Memory B cell (primary cell): Measurements from ENCODE around the gene CPNE5.
A peak's percentile ranks its signal among the peaks of the same experiment; 100 is the strongest.
"Not testable (repeated sequence)": the region's sequence is repeated elsewhere in the genome, so short reads cannot be mapped to it uniquely, and the experiment has no call there.

ENCODE experiments used
- ATAC-seq: fragments of 150-1000 bp; cut with Tn5 transposase; 2 replicates; pipeline ENCODE4 v1.10.0; 2021; ENCODE audit warnings: low read depth, mild to moderate bottlenecking, moderate library complexity
- DNase-seq, 2 donors: peaks; one replicate each; pipeline ENCODE4 v3.0.0; 2022; ENCODE audit warnings: low spot score in 2 of 2
- H3K27ac Mint-ChIP-seq: one replicate; pipeline ENCODE4 v1.8.0; 2022; ENCODE audit warnings: mild to moderate bottlenecking, moderate library complexity, mixed read lengths
- H3K27me3 Mint-ChIP-seq: one replicate; pipeline ENCODE4 v1.8.0; 2022; ENCODE audit warnings: mixed read lengths
- H3K36me3 Mint-ChIP-seq: one replicate; pipeline ENCODE4 v1.8.0; 2022; ENCODE audit warnings: mild to moderate bottlenecking, mixed read lengths
- H3K4me1 Mint-ChIP-seq: one replicate; pipeline ENCODE4 v1.8.0; 2022; ENCODE audit warnings: mixed read lengths
- H3K4me3 Mint-ChIP-seq: one replicate; pipeline ENCODE4 v1.8.0; 2022; ENCODE audit warnings: mild to moderate bottlenecking, moderate library complexity, mixed read lengths
- H3K9me3 Mint-ChIP-seq: one replicate; pipeline ENCODE4 v1.8.0; 2022; ENCODE audit warnings: mixed read lengths

CPNE5 gene

GRCh38 chr6:36730424-36731380, 108.5 kb downstream of the CPNE5 start:
- Mint-ChIP-seq H3K4me3 (no peak overlapping the region), H3K9me3 (no peaks in the 10 kb centered on the region), H3K27ac (peak overlapping the region; percentile 31), H3K4me1 (peaks cover 40% of the 10 kb centered on the region), H3K27me3 (no peaks in the 10 kb centered on the region), H3K36me3 (no peaks in the 10 kb centered on the region)
- no peak for DNase-seq
- ATAC-seq, result no peak

DNA sequence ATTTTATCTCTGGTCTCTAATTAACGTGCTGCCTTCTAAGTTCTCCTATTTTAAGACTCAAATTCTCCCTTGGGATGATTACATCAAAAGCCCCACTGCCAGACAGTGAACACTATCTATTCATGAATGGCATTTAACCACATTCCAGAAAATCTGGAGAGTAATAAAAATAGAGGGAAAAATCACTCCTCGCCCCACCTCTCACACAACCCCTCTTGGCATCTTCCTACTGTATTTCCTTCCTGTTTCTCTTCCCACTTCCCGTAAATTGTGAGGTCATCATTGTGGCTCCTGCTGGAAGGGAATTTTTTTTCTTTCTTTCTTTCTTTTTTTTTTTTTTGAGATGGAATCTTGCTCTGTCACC, 110.1 kb downstream of the CPNE5 start:
- H3K4me1 Mint-ChIP-seq, result peaks cover 45% of the 10 kb centered on the region
- H3K9me3 Mint-ChIP-seq, result no peaks in the 10 kb centered on the region
- H3K4me3 Mint-ChIP-seq, result no peak overlapping the region
- no peaks in the 10 kb centered on the region for H3K27me3 Mint-ChIP-seq
- no peaks in the 10 kb centered on the region for H3K36me3 Mint-ChIP-seq
- DNase-seq (no peak), ATAC-seq (no peak)
- H3K27ac Mint-ChIP-seq, result no peak overlapping the region

GRCh38 chr6:36728289-36729160, 110.7 kb downstream of the CPNE5 start:
- no peak for ATAC-seq
- Mint-ChIP-seq H3K27me3 (no peaks in the 10 kb centered on the region), H3K9me3 (no peaks in the 10 kb centered on the region), H3K27ac (peak overlapping the region; percentile 35), H3K36me3 (no peaks in the 10 kb centered on the region), H3K4me3 (no peak overlapping the region), H3K4me1 (peaks cover 43% of the 10 kb centered on the region)
- no peak for DNase-seq

GRCh38 chr6:36727505-36728021, 111.7 kb downstream of the CPNE5 start:
- no peaks in the 10 kb centered on the region for H3K9me3 Mint-ChIP-seq
- H3K27ac Mint-ChIP-seq, result peak overlapping the region; percentile 35
- H3K36me3 Mint-ChIP-seq, result no peaks in the 10 kb centered on the region
- peaks cover 43% of the 10 kb centered on the region for H3K4me1 Mint-ChIP-seq
- H3K4me3 Mint-ChIP-seq, result no peak overlapping the region
- DNase-seq (no peak), ATAC-seq (peak; percentile 63)
- H3K27me3 Mint-ChIP-seq, result no peaks in the 10 kb centered on the region

DNA sequence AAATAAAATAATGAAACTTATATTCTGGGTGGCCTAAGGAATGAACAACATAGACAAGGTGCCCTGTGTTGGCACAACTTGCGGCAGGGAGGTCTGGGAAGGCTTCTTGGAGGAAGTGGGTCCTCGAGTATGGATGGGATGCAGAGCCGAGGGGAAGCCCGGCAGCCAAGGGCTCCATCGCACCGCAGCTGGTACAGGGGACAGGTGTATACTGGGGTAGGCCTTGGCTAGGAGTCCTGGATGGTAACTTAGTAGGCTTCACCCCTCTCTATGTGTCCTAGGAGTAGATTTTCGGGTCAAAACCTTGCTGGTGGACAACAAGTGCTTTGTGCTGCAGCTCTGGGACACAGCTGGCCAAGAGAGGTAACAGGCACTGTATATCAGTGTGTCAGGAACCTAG, 113.7 kb downstream of the CPNE5 start:
- Mint-ChIP-seq H3K36me3 (no peaks in the 10 kb centered on the region), H3K9me3 (no peaks in the 10 kb centered on the region), H3K4me3 (no peak overlapping the region), H3K27ac (no peak overlapping the region), H3K27me3 (no peaks in the 10 kb centered on the region), H3K4me1 (peaks cover 40% of the 10 kb centered on the region)
- DNase-seq (no peak), ATAC-seq (no peak)

GRCh38 chr6:36724514-36725390, 114.5 kb downstream of the CPNE5 start:
- H3K27ac Mint-ChIP-seq, result no peak overlapping the region
- peak in 1 of 2 donors; percentile 21 for DNase-seq
- no peaks in the 10 kb centered on the region for H3K9me3 Mint-ChIP-seq
- ATAC-seq, result peak; percentile 29
- H3K36me3 Mint-ChIP-seq, result no peaks in the 10 kb centered on the region
- H3K27me3 Mint-ChIP-seq, result no peaks in the 10 kb centered on the region
- peaks cover 43% of the 10 kb centered on the region for H3K4me1 Mint-ChIP-seq
- H3K4me3 Mint-ChIP-seq, result no peak overlapping the region

DNA sequence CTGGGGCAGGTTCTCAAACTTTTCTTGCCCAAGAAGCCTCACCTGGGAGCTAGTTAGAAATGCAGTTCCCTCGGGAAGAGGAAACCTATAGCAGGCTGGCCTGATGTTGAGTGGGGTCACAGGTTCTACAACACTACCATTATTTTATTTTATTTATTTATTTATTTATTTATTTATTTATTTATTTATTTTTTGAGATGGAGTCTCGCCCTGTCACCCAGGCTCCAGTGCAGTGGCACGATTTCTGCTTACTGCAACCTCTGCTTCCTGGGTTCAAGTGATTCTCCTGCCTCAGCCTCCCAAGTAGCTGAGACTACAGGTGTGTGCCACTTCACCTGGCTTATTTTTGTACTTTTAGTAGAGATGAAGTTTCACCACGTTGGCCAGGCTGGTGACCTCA, 115.3 kb downstream of the CPNE5 start:
- peaks cover 48% of the 10 kb centered on the region for H3K4me1 Mint-ChIP-seq
- not testable (repeated sequence) for DNase-seq, H3K9me3 Mint-ChIP-seq, H3K4me3 Mint-ChIP-seq, H3K27ac Mint-ChIP-seq, H3K27me3 Mint-ChIP-seq, ATAC-seq, H3K36me3 Mint-ChIP-seq

DNA sequence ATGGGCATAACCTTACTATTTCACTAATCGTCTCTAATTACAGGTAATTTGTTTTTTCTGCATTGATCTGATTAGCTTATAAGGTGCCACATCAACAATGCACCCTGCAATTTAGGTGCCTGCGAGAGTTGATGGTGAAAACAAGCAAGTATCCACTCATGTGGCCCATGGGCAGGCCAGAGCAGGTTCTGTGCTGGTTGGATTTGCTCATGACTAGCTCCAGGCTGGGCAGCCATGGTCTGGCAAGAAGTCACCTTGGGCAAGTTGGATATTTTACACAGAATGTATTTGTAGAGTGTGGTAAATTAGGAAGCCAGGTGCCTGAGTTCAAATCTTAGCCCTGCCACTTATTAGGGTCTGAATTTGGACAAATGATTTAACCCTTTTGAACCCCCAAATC, 116.4 kb downstream of the CPNE5 start:
- H3K36me3 Mint-ChIP-seq, result no peaks in the 10 kb centered on the region
- peaks cover 43% of the 10 kb centered on the region for H3K4me1 Mint-ChIP-seq
- H3K27me3 Mint-ChIP-seq, result no peaks in the 10 kb centered on the region
- H3K27ac Mint-ChIP-seq, result no peak overlapping the region
- no peaks in the 10 kb centered on the region for H3K9me3 Mint-ChIP-seq
- no peak overlapping the region for H3K4me3 Mint-ChIP-seq
- DNase-seq, result no peak
- ATAC-seq, result no peak

GRCh38 chr6:36722365-36722764, 116.9 kb downstream of the CPNE5 start:
- no peak overlapping the region for H3K27ac Mint-ChIP-seq

DNA sequence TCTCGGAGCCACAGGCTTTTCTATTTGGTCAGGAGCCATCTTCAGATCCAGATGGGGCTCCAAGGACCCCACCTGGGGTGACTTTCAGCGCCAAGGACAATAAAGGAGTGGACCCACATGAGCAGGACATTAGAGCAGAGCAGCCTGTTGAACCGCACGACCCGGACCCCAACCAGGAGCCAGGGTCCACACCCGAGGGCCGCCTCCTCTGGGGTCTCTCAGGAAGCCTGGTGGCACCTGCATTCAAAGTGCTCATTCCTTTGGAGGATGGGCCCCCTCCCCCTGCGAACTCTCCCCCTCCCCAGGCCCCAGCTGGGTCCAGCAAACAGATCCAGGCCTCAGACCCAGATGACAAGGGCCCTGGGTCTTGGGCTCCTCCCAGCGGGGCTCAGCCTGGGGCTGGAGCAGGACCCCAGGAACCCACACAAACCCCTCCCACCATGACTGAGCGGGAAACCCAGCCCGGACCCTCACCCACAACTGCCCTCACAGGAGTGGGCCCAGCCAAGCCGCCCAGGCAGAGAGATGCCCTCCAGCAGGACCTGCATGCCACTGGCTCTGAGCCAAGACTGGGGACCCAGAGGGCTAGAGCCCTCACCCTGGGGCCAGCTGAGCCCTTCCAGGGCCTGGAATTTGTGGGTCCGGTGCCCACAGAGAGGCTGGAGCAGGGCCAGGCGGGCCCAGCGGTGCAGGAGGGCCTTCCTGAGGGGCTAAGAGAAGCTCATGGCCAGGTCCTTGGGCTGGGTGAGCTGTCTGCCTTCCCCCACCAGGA, 117.7 kb downstream of the CPNE5 start:
- DNase-seq (no peak), ATAC-seq (no peak)
- no peaks in the 10 kb centered on the region for H3K27me3 Mint-ChIP-seq
- no peak overlapping the region for H3K27ac Mint-ChIP-seq
- no peak overlapping the region for H3K4me3 Mint-ChIP-seq
- H3K4me1 Mint-ChIP-seq, result peaks cover 32% of the 10 kb centered on the region
- H3K9me3 Mint-ChIP-seq, result no peaks in the 10 kb centered on the region
- H3K36me3 Mint-ChIP-seq, result no peaks in the 10 kb centered on the region

More at GRCh38 chr6:36722365-36722764, 116.9 kb downstream of the CPNE5 start:
- ATAC-seq (no peak), DNase-seq (no peak)
- peaks cover 40% of the 10 kb centered on the region for H3K4me1 Mint-ChIP-seq
- no peaks in the 10 kb centered on the region for H3K36me3 Mint-ChIP-seq
- no peaks in the 10 kb centered on the region for H3K9me3 Mint-ChIP-seq
- H3K4me3 Mint-ChIP-seq, result no peak overlapping the region
- H3K27me3 Mint-ChIP-seq, result no peaks in the 10 kb centered on the region

GRCh38 chr6:36720251-36721141, 118.7 kb downstream of the CPNE5 start:
- no peaks in the 10 kb centered on the region for H3K27me3 Mint-ChIP-seq
- DNase-seq (no peak), ATAC-seq (peak; percentile 56)
- H3K9me3 Mint-ChIP-seq, result no peaks in the 10 kb centered on the region
- no peaks in the 10 kb centered on the region for H3K36me3 Mint-ChIP-seq
- H3K4me1 Mint-ChIP-seq, result peaks cover 24% of the 10 kb centered on the region
- H3K27ac Mint-ChIP-seq, result no peak overlapping the region
- H3K4me3 Mint-ChIP-seq, result no peak overlapping the region

GRCh38 chr6:36719126-36719525, 120.1 kb downstream of the CPNE5 start:
- no peaks in the 10 kb centered on the region for H3K9me3 Mint-ChIP-seq
- DNase-seq (no peak), ATAC-seq (no peak)
- H3K4me1 Mint-ChIP-seq, result peaks cover 13% of the 10 kb centered on the region
- no peak overlapping the region for H3K4me3 Mint-ChIP-seq
- H3K27ac Mint-ChIP-seq, result no peak overlapping the region
- no peaks in the 10 kb centered on the region for H3K36me3 Mint-ChIP-seq
- H3K27me3 Mint-ChIP-seq, result no peaks in the 10 kb centered on the region
